Measurements from ENCODE around the gene ATF5. TPM values are rescaled to one million over a fixed set of nuclear protein-coding genes. Genes with fewer than 3 reads are reported as not detected.
A peak's percentile ranks its signal among the peaks of the same experiment; 100 is the strongest.

The ATF5 gene
- total and polyA plus RNA-seq, 10 of the 15 experiments (the other 5 are each of a cell fraction or from before 2014, with no cell fraction given), result 9.1 to 133 (median 24.0) TPM

DNA sequence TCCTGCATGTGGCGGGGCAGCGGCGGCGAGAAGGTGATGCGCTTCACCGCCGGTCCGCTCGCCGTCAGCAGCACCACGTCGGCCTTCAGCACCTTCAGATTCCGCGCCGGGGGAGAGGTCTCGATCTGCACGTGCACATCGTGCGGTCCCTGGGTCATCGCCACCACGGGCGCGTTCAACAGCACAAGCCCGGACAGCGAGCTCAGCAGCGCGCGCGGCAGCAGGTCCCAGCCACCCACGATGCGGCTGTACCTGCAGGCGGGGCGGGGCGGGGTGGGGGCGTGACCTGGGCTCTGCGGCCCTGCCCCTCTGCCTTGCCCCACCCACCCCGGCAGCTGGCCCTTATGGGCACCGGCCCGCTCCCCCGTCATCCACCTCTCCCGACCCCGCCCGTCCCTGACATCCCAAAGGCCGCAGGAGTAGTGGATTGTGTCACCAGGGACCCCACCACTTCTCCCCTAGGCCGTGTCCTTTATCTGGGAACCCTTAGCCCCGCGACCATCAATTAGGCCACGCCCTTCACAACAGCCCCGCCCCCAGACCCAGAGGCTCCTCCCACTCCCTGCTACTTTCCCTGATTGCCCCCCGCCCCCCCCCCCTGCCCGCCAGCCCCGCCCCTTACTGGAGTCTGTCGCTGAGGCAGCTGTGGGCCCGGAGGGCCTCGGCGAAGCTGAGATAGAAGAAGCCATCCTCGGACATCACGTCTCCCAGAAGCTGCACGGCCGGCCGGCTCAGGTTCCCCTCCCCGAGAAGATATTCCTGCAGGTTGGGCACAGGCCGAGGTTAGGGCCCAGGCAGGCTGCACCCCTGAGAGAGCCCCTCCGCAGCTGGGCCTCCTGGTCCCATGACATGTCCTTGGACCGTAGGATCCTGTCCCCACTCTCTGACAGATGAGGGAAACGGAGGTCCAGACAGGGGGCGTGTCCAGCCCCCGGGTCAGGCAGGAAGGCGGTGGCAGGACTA, 38.4 kb upstream of the ATF5 start (continued):
- TF ChIP-seq NR2C2 (IDR thresholded peaks at IDR 0.05; ENCODE audit: borderline replicate concordance, control insufficient read depth, insufficient read length, low read depth) (no peak), EP300 (IDR thresholded peaks at IDR 0.05; ENCODE audit: borderline replicate concordance in 1 of 2, control insufficient read depth in 1 of 2, low read depth in 2 of 2, low read length in 2 of 2) (no peak)

DNA sequence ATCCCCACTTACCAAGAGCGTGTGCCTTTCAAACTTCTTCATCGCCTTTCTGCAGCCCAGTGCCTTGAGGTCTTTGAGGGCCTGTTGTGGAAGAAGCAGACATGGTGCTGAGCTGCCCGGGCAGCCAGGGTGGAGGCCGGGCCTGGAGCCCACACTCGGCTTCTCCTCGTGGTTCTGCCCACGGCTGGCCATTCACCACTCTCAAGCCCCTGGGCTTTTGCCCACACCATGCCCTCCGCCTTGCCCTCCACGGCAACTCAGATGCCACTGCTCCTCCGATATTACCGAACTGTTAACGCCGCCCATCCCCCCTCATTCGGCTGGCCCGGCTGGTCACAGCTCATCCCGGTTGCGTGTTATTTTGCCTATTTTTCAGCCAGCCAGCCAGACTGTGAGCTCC, 37.6 kb upstream of the ATF5 start:
- Histone ChIP-seq H3K27me3 (replicated peaks in 1 of 2; ENCODE audit: control insufficient read depth in 2 of 2, insufficient read depth in 2 of 2, low read length in 1 of 2) (no peaks in the 10 kb centered on the region), H4K20me1 (ENCODE audit: control insufficient read depth, insufficient read depth) (no peaks in the 10 kb centered on the region), H3K9ac (ENCODE audit: control insufficient read depth, insufficient read depth, low read length) (no peak overlapping the region), H3K4me1 (ENCODE audit: control insufficient read depth, insufficient read depth, low read length) (peaks cover 38% of the 10 kb centered on the region), H3K27ac (ENCODE audit: control insufficient read depth, insufficient read depth) (no peak overlapping the region), H3K36me3 (ENCODE audit: control insufficient read depth in 2 of 2, insufficient read depth in 2 of 2, low read length in 1 of 2) (peaks cover 0 to 9% of the 10 kb centered on the region in 2 experiments; a peak in 3 of 4 replicates), H2AFZ (ENCODE audit: control insufficient read depth, low read depth, low read length) (no peak overlapping the region), H3K4me3 (no peak overlapping the region; the same call in 1 of the 2 replicates), H3K4me2 (ENCODE audit: control insufficient read depth, insufficient read depth) (peak overlapping the region; percentile 49; the same call in 1 of the 2 replicates), H3K9me3 (replicated peaks; ENCODE audit: control insufficient read depth, insufficient read depth, low read length) (no peaks in the 10 kb centered on the region; the same call in 2 of the 3 replicates), H3K79me2 (ENCODE audit: control insufficient read depth, insufficient read depth, low read length) (peaks cover 43% of the 10 kb centered on the region)
- ChIA-PET SMC1A (ENCODE audit: uncharacterized antibody, unreplicated experiment) (interaction anchor here (0.8 to 7.3 kb wide), 2 partner anchors 28 to 36 kb away, joined by 3 to 78 read pairs; partner anchors contain the start of genes ATF5 and NUP62), POLR2A (interaction anchor here (0.7 to 1.5 kb wide), 10 partner anchors 9 to 219 kb away, joined by 3 to 6 read pairs (median 4); partner anchors contain the start of genes AKT1S1, ATF5 and NUP62), CTCF (interaction anchor here (1.0 to 1.4 kb wide), 3 partner anchors 20 to 39 kb away, joined by 3 to 4 read pairs (median 3); no protein-coding TSS in a partner anchor), RAD21 (ENCODE audit: unreplicated experiment) (interaction anchor here (0.7 to 2.5 kb wide), 4 partner anchors 20 to 125 kb away, joined by 3 to 14 read pairs (median 4); partner anchors contain the start of gene AP2A1)
- in situ Hi-C loops (cut with MboI) (loop anchor here (25.0 kb wide), 1 partner anchor 1254 kb away; the partner anchor contains the start of genes CA11 and DBP), intact Hi-C loops (cut with micrococcal nuclease; ENCODE audit: unreplicated experiment) (no loop called here)
- TSS peak; percentile 37 for BruUV-seq (replicated peaks)
- DNase-seq (ENCODE audit: low read depth, low spot score) (no peak), FAIRE-seq (no peak), ATAC-seq (no peak)
- WGBS (ENCODE audit: insufficient coverage, insufficient replicate concordance, low lambda C conversion rate, missing lambda C conversion rate), result 81% methylated on average over 17 of the region's 17 CpGs
- no peak for TF ChIP-seq MXI1 (IDR thresholded peaks at IDR 0.05; ENCODE audit: low read depth, low read length)
- no peak for TF ChIP-seq IKZF2 (IDR thresholded peaks at IDR 0.05)
- TF ChIP-seq BACH1 (IDR thresholded peaks at IDR 0.05; ENCODE audit: borderline replicate concordance), result peak; percentile 43; the same call in 1 of the 2 replicates
- TF ChIP-seq POLR2AphosphoS5 (IDR thresholded peaks at IDR 0.05; ENCODE audit: low read length), result peak; percentile 57; the same call in 1 of the 2 replicates
